GM12865 (cell line): Measurements from ENCODE around the gene SLAMF9.

ENCODE experiments used
- DNase-seq: peaks from one replicate; pipeline ENCODE4 v3.0.0; 2010; ENCODE audit warnings: low read depth
- H3K4me3 ChIP-seq: 2 replicates; pipeline ENCODE4 v1.5.1; 2011; ENCODE audit warnings: mild to moderate bottlenecking, low read depth, low read length, control low read depth
- TF ChIP-seq, protein P1 (sequence below): IDR thresholded peaks from 2 replicates; pipeline ENCODE4 v1.5.1; 2011; ENCODE audit warnings: low read length, control low read depth, low read depth, inconsistent platforms; ENCODE audit not compliant: insufficient read depth; ENCODE audit errors: missing control alignments

Gene SLAMF9

DNA sequence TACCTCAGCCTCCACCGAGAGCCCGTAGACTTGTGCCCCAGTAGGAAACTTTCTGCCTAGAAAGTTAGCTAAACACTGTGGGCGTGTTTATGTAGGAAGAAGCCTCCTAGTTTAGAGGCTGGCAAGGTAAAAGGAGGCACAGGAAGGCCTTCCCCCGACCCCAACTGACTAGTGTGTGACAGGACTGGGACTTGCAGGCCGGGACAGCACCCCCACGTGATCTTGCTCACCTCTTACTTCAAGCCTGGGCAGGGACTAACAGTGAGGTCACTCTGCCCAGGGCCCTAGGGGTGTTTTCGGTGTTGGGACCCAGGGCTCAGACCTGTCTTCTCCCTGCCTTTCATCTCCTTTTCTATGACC lies 28.3 kb downstream of the SLAMF9 start:
- TF ChIP-seq, protein P1, sequence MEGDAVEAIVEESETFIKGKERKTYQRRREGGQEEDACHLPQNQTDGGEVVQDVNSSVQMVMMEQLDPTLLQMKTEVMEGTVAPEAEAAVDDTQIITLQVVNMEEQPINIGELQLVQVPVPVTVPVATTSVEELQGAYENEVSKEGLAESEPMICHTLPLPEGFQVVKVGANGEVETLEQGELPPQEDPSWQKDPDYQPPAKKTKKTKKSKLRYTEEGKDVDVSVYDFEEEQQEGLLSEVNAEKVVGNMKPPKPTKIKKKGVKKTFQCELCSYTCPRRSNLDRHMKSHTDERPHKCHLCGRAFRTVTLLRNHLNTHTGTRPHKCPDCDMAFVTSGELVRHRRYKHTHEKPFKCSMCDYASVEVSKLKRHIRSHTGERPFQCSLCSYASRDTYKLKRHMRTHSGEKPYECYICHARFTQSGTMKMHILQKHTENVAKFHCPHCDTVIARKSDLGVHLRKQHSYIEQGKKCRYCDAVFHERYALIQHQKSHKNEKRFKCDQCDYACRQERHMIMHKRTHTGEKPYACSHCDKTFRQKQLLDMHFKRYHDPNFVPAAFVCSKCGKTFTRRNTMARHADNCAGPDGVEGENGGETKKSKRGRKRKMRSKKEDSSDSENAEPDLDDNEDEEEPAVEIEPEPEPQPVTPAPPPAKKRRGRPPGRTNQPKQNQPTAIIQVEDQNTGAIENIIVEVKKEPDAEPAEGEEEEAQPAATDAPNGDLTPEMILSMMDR, result no peak
- H3K4me3 ChIP-seq, result peak overlapping the region; percentile 69
- DNase-seq, result no peak

DNA sequence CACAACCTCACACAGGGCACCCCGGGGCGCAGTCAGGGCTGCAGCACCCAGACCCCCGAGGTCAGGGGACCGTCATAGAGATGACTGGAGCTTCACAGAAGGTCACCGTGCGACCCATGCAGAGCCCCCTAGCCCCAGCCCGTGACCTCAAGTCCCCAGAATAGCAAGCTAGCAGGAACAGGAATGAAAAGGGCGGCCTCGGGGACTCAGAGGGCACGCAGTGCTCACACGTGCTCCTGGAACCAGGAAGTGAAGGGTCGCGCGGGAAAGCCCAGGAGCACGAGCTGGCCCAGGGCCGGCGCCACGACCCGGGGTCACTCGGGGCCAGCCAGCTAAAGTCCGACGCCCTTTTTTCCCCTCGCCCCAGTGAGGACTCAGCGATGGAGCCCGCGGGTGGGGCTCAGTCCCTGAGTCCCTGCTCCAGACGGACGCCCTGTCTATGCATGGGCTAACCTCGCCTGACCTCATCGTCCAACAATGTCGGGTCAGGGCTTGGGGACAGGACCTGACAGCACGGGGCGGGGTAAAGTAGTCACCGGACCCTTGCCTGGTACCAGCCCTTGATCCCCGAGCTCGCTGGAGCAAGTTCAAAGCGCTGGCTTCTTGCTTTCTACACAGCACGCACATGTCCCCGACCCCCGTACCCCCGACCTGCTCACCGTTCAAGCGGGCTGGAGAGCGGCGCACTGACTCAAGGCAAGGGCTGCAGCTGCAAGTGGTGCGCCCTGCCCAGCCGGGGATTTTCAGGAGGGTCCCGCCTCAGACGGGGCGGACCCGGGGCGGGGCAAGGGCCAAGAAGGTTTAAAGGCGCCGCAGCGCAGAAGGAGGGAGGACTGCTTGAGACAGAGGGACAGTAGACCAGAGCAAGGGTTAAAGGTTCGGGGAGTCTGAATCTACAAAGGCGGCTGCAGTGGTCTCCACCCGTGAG lies 29.0 kb downstream of the SLAMF9 start, which contains the start of gene TAGLN2:
TAGLN2 (minus strand) TSS at position 717 of the 928 bp plus-strand sequence. CDS start 4,998 bp downstream, outside the sequence.
- H3K4me3 ChIP-seq, result peak within 1 kb of the TSS; percentile 69
- DNase-seq, result peak; percentile 94
- TF ChIP-seq, protein P1, result no peak

DNA sequence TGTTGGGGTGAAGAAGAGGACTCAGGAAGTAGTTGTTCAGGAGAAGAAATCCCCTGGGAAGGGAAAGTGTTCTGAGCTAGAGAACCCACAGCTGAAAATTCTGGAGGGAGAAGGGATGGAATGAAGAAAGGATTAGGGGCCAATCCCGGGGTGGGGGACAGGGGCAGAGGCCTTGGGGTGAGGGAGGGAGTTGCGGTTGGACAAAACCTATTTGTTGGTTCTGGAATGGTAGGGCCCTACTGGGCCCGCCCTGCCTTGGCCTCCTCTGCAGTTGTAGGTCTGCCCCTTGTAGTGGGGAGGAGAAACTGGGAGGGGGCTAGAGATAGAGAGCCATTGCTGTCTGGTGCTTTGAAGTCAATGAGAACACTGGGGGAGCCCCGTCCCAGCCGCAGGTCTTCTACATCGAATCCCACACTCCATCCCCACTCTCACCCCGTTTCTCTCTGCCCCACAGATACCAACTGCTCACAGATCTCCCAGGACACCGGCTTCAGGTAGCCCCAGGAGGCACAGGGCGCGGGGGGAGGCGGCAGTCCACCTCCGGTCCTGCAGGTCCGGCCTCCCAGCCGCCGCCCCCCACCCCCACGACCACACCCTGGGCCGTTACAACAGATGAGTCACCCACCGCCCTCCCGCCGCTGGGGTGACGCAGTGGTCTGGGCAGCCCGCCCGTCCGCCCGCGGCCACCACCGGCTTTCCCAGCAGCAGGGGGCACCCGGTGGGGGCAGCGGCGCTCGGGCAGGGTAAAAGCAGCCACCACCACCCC lies 29.8 kb downstream of the SLAMF9 start:
- TF ChIP-seq, protein P1, result no peak
- peak; percentile 75 for DNase-seq

DNA sequence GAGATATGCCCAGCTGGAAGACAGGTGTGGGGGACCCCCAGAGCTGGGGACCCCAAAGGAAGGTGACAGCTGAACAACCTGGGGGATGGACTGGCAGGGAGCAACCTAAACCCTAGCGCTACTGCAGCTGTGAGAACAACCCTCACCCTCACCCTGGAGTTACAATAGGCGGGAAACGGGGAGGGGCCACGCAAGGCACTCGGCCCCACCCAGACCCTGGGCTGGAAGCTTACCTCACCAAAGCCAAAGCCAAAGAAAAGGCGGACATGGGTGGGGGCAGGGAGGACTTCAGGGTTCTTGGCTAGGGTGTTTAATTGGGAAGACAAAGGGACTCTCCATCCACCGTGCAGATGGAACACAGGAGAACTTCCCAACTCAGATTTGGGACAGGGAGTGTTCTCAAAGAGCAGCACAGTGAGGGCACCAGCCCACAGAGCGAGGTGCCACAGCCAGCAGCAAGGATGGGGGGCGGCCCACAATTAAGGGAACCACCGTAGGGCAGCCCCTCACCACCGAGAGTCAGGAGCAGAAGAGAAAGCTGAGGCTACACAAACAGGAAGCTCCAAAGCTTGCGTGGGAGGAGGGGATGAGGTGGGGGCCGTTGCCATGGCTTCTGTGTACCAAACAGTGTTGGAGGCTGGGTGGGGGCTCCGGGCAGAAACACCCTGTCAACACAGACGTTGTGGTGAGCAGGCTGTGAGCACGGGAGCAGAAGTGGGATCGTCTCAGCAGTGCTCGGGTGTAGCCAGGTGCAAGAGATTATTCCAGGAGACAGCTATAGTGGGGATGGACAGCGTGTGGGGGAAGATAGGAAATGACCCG lies 30.6 kb downstream of the SLAMF9 start:
- peak; percentile 88 for DNase-seq
- TF ChIP-seq, protein P1, result no peak
- H3K4me3 ChIP-seq, result peak overlapping the region; percentile 69

More for the DNA sequence above, 29.8 kb downstream of the SLAMF9 start:
- H3K4me3 ChIP-seq, result peak overlapping the region; percentile 69

DNA sequence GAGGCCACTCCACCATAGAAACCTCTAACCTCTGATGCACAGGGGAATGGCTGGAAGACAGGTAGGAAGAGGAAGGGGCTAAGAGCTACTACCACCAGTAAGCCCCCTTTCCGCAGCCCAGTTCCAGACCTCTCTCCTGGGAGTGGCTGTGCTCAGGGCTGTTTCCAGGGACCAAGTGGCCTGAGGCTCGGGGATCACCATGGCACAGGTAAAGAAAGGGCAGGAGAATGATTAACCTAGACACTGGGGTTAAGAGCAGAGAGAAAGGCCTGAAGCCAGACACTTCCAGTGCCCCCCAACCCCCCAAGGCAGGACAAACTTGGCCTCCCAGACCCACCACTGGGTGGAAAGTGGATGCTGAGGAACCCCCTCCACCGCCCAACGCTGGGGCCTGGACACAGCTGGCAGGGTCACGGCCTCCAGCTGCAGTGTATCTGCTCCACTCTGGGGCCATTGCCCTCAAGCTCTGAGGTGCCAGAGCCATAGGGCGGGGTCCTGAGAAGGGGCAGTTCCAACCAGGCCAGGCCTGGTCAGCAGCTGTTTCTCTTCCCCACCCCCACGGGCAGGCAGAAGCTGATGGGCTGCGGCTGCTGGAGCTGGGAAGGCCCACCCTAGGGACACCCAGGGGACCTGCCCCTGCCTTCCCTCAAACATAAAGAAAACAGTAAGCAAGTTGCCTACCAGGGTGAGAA lies 31.4 kb downstream of the SLAMF9 start:
- peak overlapping the region; percentile 69 for H3K4me3 ChIP-seq
- TF ChIP-seq, protein P1, result no peak
- peak; percentile 49 for DNase-seq
